ENCODE data around the gene RSPO4.

DNA sequence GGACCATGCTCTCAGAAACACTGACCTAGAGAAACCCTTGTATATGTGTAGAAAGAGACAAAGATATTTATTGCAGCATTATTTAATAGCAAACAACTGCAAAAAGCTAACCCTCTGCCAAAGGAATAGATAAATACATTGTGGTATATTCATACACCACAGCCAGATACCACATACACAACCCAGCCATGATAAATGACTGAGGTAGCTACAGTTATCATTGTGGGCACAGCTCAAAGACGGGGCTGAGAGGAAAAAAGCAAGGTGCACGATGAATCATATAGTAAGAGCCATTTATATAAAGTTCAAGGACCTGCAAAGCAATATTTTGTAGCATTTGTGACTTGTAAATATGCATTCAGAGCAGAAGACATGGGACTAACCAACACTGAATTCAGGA is 30.8 kb downstream of the RSPO4 start:
- no peak for TF ChIP-seq CTCF (IDR thresholded peaks at IDR 0.05)
- no peak for TF ChIP-seq POLR2A (IDR thresholded peaks at IDR 0.05)

All from Peyer's patch (tissue), 4 donors.